Ascending aorta (tissue), 2 donors: Measurements from ENCODE around the gene ZNHIT1. TPM values are rescaled to one million over a fixed set of nuclear protein-coding genes. Genes with fewer than 3 reads are reported as not detected.

Source experiments
- DNase-seq, 2 donors: peaks; one replicate each; pipeline ENCODE4 v3.0.0-alpha.2; 2019; ENCODE audit warnings: low spot score in 2 of 2
- H3K27ac ChIP-seq, 2 donors: fragments of 200-600 bp; sonication (generic); one replicate each; pipeline ENCODE4 v1.5.1; 2016 to 2017; ENCODE audit warnings: mild to moderate bottlenecking in 1 of 2
- H3K27me3 ChIP-seq: fragments of 200-600 bp; sonication (generic); one replicate; pipeline ENCODE4 v1.5.1; 2017
- H3K36me3 ChIP-seq, 2 donors: fragments of 200-600 bp; sonication (generic); one replicate each; pipeline ENCODE4 v1.5.1; 2016
- H3K4me1 ChIP-seq, 2 donors: fragments of 200-600 bp; sonication (generic); one replicate each; pipeline ENCODE4 v1.5.1; 2016 to 2017; ENCODE audit warnings: mild to moderate bottlenecking in 1 of 2
- H3K4me3 ChIP-seq, 2 donors: fragments of 200-600 bp; sonication (generic); one replicate each; pipeline ENCODE4 v1.5.1; 2016 to 2017; ENCODE audit warnings: mild to moderate bottlenecking in 1 of 2
- H3K9me3 ChIP-seq, 2 donors: fragments of 200-600 bp; sonication (generic); one replicate each; pipeline ENCODE4 v1.5.1; 2016
- CTCF ChIP-seq, 3 experiments: fragments of 200-600 bp in 2 of 3; fragments of 450-650 bp in 1 of 3; sonication (generic) in 2 of 3; IDR thresholded peaks; one replicate each; pipeline ENCODE4 v1.5.1; 2016 to 2019; ENCODE audit warnings: antibody characterized with exemption in 3 of 3, mild to moderate bottlenecking in 1 of 3, moderate library complexity in 1 of 3
- intact Hi-C: fragments of 100-400 bp; cut with DNase I; formaldehyde crosslinking; loops from one replicate; pipeline ENCODE4 v1.15.1; 2023
- total RNA-seq: library from RNA; depleted of rRNA; stranded (reverse); fragments of >200 nt; gene quantifications from one replicate; pipeline ENCODE4 v1.1.0, GENCODE V29; 2016

ZNHIT1 gene
- total RNA-seq, 1 donor from 2014 or later: 87.9 TPM

GRCh38 chr7:101240226-101241014 is 22.5 kb downstream of the ZNHIT1 start:
- no peak for DNase-seq
- no peak overlapping the region for H3K27ac ChIP-seq
- H3K4me3 ChIP-seq: no peak overlapping the region
- peaks cover 0 to 14% of the 10 kb centered on the region in 2 donors for H3K4me1 ChIP-seq
- no peaks in the 10 kb centered on the region for H3K27me3 ChIP-seq
- intact Hi-C loops: loop anchor here (10.0 kb wide), 4 partner anchors 356 to 1326 kb away; partner anchors contain the start of genes POP7, PPP1R35, TRIM4 and UFSP1
- H3K9me3 ChIP-seq: no peaks in the 10 kb centered on the region
- H3K36me3 ChIP-seq: peaks cover 27 to 41% of the 10 kb centered on the region in 2 donors
- no peak for TF ChIP-seq CTCF (IDR thresholded peaks at IDR 0.05)

- no peak overlapping the region for H3K27ac ChIP-seq
- intact Hi-C loops: loop anchor here (10.0 kb wide), 4 partner anchors 356 to 1326 kb away; partner anchors contain the start of genes POP7, PPP1R35, TRIM4 and UFSP1
- H3K36me3 ChIP-seq: peaks cover 27 to 41% of the 10 kb centered on the region in 2 donors
- no peak overlapping the region for H3K4me3 ChIP-seq
- peaks cover 0 to 19% of the 10 kb centered on the region in 2 donors for H3K4me1 ChIP-seq
- DNase-seq: no peak
- no peaks in the 10 kb centered on the region for H3K9me3 ChIP-seq
- H3K27me3 ChIP-seq: no peaks in the 10 kb centered on the region
- no peak for TF ChIP-seq CTCF (IDR thresholded peaks at IDR 0.05)
Observed at GRCh38 chr7:101241015-101241363, 23.0 kb downstream of the ZNHIT1 start.

GRCh38 chr7:101241443-101242349 is 23.7 kb downstream of the ZNHIT1 start:
- no peaks in the 10 kb centered on the region for H3K27me3 ChIP-seq
- peaks cover 0 to 19% of the 10 kb centered on the region in 2 donors for H3K4me1 ChIP-seq
- DNase-seq: no peak
- TF ChIP-seq CTCF (IDR thresholded peaks at IDR 0.05): no peak
- H3K27ac ChIP-seq: no peak overlapping the region
- intact Hi-C loops: loop anchor here (10.0 kb wide), 4 partner anchors 357 to 1327 kb away; partner anchors contain the start of genes POP7, PPP1R35, TRIM4 and UFSP1
- no peak overlapping the region for H3K4me3 ChIP-seq
- peaks cover 27 to 38% of the 10 kb centered on the region in 2 donors for H3K36me3 ChIP-seq
- H3K9me3 ChIP-seq: no peaks in the 10 kb centered on the region

- peaks cover 22% of the 10 kb centered on the region in 2 donors for H3K36me3 ChIP-seq
- peak overlapping the region; percentile 95 to 97 for H3K27ac ChIP-seq
- H3K4me3 ChIP-seq: peak overlapping the region; percentile 77 to 94
- H3K27me3 ChIP-seq: no peaks in the 10 kb centered on the region
- intact Hi-C loops: loop anchor here (1.0 to 10.0 kb wide), 7 partner anchors 8 to 1329 kb away; partner anchors contain the start of genes POP7, PPP1R35, TRIM4 and UFSP1
- H3K9me3 ChIP-seq: no peaks in the 10 kb centered on the region
- TF ChIP-seq CTCF (IDR thresholded peaks at IDR 0.05): no peak
- H3K4me1 ChIP-seq: peaks cover 0 to 14% of the 10 kb centered on the region in 2 donors
- DNase-seq: no peak
Observed at GRCh38 chr7:101243646-101244374, 25.8 kb downstream of the ZNHIT1 start.
